Type B pancreatic cell (in vitro differentiated cells): ENCODE measurements around the gene CACNA1C. TPM values are rescaled to one million over a fixed set of nuclear protein-coding genes. Genes with fewer than 3 reads are reported as not detected.

Experiments used
- DNase-seq: peaks from one replicate; pipeline ENCODE4 v3.0.0; 2021; ENCODE audit warnings: mixed read lengths; ENCODE audit not compliant: unreplicated experiment; ENCODE audit errors: extremely low spot score
- H3K27ac Mint-ChIP-seq: 2 replicates; pipeline ENCODE4 v1.8.0; 2021; ENCODE audit warnings: mild to moderate bottlenecking, mixed read lengths
- H3K27me3 Mint-ChIP-seq: 2 replicates; pipeline ENCODE4 v1.8.0; 2021; ENCODE audit warnings: mixed read lengths
- H3K36me3 Mint-ChIP-seq: 2 replicates; pipeline ENCODE4 v1.8.0; 2021; ENCODE audit warnings: mixed read lengths
- H3K4me1 Mint-ChIP-seq: one replicate; pipeline ENCODE4 v1.8.0; 2021; ENCODE audit warnings: mixed read lengths; ENCODE audit not compliant: unreplicated experiment
- H3K4me3 Mint-ChIP-seq: 2 replicates; pipeline ENCODE4 v1.8.0; 2021; ENCODE audit warnings: mild to moderate bottlenecking, mixed read lengths
- H3K9me3 Mint-ChIP-seq: 2 replicates; pipeline ENCODE4 v1.8.0; 2021; ENCODE audit warnings: mixed read lengths
- total RNA-seq: library from RNA; stranded (reverse); gene quantifications from 2 replicates; pipeline ENCODE4 v1.2.1, GENCODE V29; 2021; ENCODE audit warnings: low replicate concordance
- TF ChIP-seq, protein P1 (sequence below): fragments of 200-600 bp; sonication (generic); conservative IDR thresholded peaks from 2 replicates; pipeline ENCODE4 v1.5.0; 2021; ENCODE audit warnings: antibody characterized with exemption, mild to moderate bottlenecking

Gene CACNA1C
- total RNA-seq, 1 donor from 2014 or later, result 14.3 TPM

DNA sequence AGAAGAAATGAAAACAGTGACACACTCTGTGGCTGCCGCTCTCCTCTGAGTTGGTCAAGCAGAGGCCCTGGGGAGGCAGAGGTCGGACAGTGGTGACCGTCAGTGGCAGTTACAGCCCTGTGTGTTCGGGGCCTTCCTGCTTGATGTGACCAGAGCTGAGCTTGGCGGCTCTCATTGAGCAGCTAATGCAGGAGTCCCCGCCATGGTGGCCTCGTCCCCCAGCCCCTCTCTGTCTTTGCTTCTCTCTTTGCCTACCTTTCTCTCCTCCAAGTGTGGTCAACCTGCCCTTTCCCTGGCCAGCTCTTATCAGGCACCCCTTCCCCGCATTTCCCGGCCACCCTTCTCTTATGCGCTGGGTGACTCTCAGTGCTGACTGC lies 362.8 kb downstream of the CACNA1C start:
- TF ChIP-seq, protein P1, sequence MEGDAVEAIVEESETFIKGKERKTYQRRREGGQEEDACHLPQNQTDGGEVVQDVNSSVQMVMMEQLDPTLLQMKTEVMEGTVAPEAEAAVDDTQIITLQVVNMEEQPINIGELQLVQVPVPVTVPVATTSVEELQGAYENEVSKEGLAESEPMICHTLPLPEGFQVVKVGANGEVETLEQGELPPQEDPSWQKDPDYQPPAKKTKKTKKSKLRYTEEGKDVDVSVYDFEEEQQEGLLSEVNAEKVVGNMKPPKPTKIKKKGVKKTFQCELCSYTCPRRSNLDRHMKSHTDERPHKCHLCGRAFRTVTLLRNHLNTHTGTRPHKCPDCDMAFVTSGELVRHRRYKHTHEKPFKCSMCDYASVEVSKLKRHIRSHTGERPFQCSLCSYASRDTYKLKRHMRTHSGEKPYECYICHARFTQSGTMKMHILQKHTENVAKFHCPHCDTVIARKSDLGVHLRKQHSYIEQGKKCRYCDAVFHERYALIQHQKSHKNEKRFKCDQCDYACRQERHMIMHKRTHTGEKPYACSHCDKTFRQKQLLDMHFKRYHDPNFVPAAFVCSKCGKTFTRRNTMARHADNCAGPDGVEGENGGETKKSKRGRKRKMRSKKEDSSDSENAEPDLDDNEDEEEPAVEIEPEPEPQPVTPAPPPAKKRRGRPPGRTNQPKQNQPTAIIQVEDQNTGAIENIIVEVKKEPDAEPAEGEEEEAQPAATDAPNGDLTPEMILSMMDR, result no peak
- H3K36me3 Mint-ChIP-seq, result peaks cover 3% of the 10 kb centered on the region
- H3K4me3 Mint-ChIP-seq, result no peak overlapping the region
- H3K9me3 Mint-ChIP-seq, result no peaks in the 10 kb centered on the region
- DNase-seq, result no peak
- no peak overlapping the region for H3K27ac Mint-ChIP-seq
- H3K4me1 Mint-ChIP-seq, result peaks cover 10% of the 10 kb centered on the region
- H3K27me3 Mint-ChIP-seq, result peaks cover 2% of the 10 kb centered on the region

DNA sequence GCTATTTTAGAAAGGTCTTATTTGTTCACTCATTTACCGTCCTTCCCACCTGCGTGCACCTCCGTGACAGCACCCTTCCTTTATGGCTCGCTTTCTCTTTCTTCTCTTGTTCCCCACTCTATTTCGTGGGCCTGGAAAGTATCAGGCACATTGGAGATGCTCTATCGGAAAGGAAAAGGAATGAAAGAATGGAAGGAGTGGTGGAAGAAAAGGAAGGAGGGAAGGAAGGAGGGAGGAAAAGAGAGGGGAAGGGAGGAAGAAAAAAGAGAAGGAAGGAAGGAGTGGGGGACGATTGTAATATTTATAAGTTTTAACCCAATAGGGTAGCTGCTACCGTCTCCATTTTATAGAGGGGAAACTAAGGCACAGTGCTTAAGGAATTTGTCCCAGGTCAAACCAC lies 363.4 kb downstream of the CACNA1C start:
- Mint-ChIP-seq H3K27ac (peak overlapping the region; percentile 91), H3K9me3 (no peaks in the 10 kb centered on the region), H3K4me1 (peaks cover 10% of the 10 kb centered on the region), H3K4me3 (no peak overlapping the region), H3K27me3 (peaks cover 3% of the 10 kb centered on the region), H3K36me3 (no peaks in the 10 kb centered on the region)
- DNase-seq, result no peak
- TF ChIP-seq, protein P1, result no peak

DNA sequence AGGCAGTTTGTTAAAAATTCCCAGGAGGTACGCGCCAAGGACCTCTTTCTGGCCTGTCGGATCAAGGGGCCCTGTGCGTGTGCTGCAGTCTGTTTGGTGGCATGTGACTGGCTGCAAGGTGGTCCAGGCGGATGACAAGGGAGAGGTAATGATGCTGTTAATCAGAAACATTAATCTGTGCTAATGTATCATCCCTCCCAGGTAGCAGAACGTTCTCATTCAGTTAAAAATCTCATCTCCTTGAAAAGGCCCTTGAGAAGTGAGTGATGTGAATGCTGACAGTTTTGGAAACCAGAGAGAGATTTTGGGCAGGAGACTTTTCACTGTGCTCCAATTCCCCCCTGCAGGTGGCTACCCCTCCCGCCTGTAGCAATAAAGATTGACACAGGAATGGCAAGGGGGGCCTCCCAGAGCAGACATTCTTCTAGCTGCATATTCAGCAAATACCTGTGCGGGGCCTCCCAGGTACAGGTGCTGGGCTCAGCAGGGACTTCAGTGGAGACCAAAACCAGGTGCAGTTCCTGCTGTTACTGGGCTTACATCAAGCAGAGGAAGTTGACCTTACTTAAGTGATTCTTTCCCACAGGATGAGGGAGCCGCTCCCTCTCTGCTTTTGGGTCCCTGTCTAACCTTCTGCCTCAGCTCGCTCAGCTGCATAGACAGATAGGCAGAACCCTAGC lies 364.8 kb downstream of the CACNA1C start:
- H3K36me3 Mint-ChIP-seq, result no peaks in the 10 kb centered on the region
- H3K27ac Mint-ChIP-seq, result peak overlapping the region; percentile 91
- no peak overlapping the region for H3K4me3 Mint-ChIP-seq
- peaks cover 10% of the 10 kb centered on the region for H3K4me1 Mint-ChIP-seq
- TF ChIP-seq, protein P1, result no peak
- H3K27me3 Mint-ChIP-seq, result peaks cover 5% of the 10 kb centered on the region
- DNase-seq, result no peak
- H3K9me3 Mint-ChIP-seq, result no peaks in the 10 kb centered on the region

DNA sequence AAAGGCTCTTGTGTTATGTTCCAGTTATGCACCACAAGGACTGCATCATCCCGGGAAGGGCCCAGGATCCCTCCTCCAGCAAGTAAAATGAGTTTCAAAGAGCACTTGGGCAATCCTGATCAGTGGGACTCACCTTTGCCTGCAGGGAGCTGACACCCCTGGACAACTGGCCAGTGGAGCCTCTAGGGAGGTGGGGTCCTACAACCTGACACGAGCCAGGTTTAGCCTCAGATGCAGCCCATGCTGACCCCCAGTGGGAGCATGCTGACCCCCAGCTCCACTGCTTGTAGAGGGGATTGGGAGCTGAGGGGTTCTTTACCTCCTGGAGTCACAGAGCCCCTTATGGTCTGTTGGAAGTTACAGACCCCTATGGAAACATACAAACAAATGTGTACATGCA lies 365.8 kb downstream of the CACNA1C start:
- Mint-ChIP-seq H3K4me3 (no peak overlapping the region), H3K36me3 (no peaks in the 10 kb centered on the region), H3K27ac (peak overlapping the region; percentile 2), H3K27me3 (peaks cover 5% of the 10 kb centered on the region), H3K4me1 (peaks cover 6% of the 10 kb centered on the region), H3K9me3 (no peaks in the 10 kb centered on the region)
- DNase-seq, result no peak
- TF ChIP-seq, protein P1, result no peak

DNA sequence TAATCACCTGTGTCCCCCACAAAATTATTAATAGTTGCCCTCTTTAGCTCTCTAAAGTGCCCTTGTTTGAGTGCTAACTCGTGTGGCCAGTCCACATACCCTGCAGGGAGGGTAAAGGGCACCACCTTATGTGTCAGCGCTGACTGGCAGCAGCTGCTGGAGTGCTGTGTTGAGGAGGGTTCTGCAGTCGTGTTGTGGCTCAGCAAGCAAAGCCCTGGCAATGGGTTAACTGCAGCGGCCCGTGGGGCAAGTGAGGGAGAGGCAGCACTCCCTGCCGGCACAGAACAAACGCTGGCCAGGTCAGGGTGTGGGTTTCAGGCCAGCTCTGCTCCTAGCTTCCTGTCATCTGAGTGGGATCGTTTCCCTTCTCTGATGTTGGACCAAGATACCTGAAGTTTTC lies 369.8 kb downstream of the CACNA1C start:
- Mint-ChIP-seq H3K4me1 (peaks cover 4% of the 10 kb centered on the region), H3K4me3 (no peak overlapping the region), H3K27me3 (peaks cover 3% of the 10 kb centered on the region), H3K9me3 (peaks cover 12% of the 10 kb centered on the region), H3K36me3 (peaks cover 16% of the 10 kb centered on the region), H3K27ac (no peak overlapping the region)
- DNase-seq, result no peak
- TF ChIP-seq, protein P1, result no peak
